Transverse colon (tissue), 4 donors: ENCODE results near the gene NCR2. TPM values are rescaled to one million over a fixed set of nuclear protein-coding genes. Genes with fewer than 3 reads are reported as not detected.

ENCODE experiments used
- DNase-seq: peaks from one replicate; pipeline ENCODE4 v3.0.0-alpha.2; 2019
- H3K27ac ChIP-seq, 4 donors: fragments of 200-600 bp; sonication (generic); 2 replicates each; pipeline ENCODE4 v1.5.1; 2016 to 2018; ENCODE audit warnings: inconsistent platforms in 4 of 4
- H3K27me3 ChIP-seq: fragments of 200-600 bp; sonication (generic); 2 replicates; pipeline ENCODE4 v1.5.1; 2017; ENCODE audit warnings: inconsistent platforms
- H3K36me3 ChIP-seq, 4 donors: fragments of 200-600 bp; sonication (generic); 2 replicates each; pipeline ENCODE4 v1.5.1; 2017 to 2019; ENCODE audit warnings: inconsistent platforms in 4 of 4
- H3K4me1 ChIP-seq, 4 donors: fragments of 200-600 bp; sonication (generic); 2 replicates each; pipeline ENCODE4 v1.5.1; 2017 to 2020; ENCODE audit warnings: inconsistent platforms in 4 of 4
- H3K4me3 ChIP-seq, 4 donors: fragments of 200-600 bp; sonication (generic); 1 replicate in 1 of 4; 2 replicates in 3 of 4; pipeline versions ENCODE4 v1.5.1 to v1.6.1; 2017 to 2019; ENCODE audit warnings: inconsistent platforms in 4 of 4
- H3K9me3 ChIP-seq, 2 donors: fragments of 200-600 bp; sonication (generic); 2 replicates each; pipeline ENCODE4 v1.5.1; 2017 to 2019; ENCODE audit warnings: inconsistent platforms in 2 of 2
- EP300 ChIP-seq: sonication (generic); formaldehyde crosslinking; IDR thresholded peaks from one replicate; pipeline ENCODE4 v1.6.1; 2017; ENCODE audit warnings: antibody characterized with exemption, low read depth
- POLR2A ChIP-seq: fragments of 450-650 bp; IDR thresholded peaks from one replicate; pipeline ENCODE4 v1.6.1; 2016; ENCODE audit warnings: antibody characterized with exemption, mild to moderate bottlenecking, moderate library complexity
- POLR2AphosphoS5 ChIP-seq, 3 donors: sonication (generic); formaldehyde crosslinking; IDR thresholded peaks; one replicate each; pipeline ENCODE4 v1.6.1; 2016; ENCODE audit warnings: antibody characterized with exemption in 3 of 3
- WGBS, 2 donors: methylation state at CpG; one replicate each; pipeline ENCODE4 v1.1.5; 2018; ENCODE audit warnings: low coverage in 1 of 2; 5-methylcytosine and 5-hydroxymethylcytosine counted together
- in situ Hi-C, 4 donors: fragments of 200-750 bp; cut with MboI; loops; one replicate each; pipeline versions ENCODE4 v1.15.0 to v1.15.1; 2017; ENCODE audit warnings: low sequenced_read_pairs in 3 of 4, low pct_ligation_motif_present in 1 of 4, low pct_unique_long_range_greater_than_20kb in 1 of 4
- intact Hi-C: fragments of 100-400 bp; cut with DNase I; formaldehyde crosslinking; loops from one replicate; pipeline ENCODE4 v1.15.1; 2023; ENCODE audit warnings: low total_unique reads
- total RNA-seq, 4 donors: library from RNA; depleted of rRNA; stranded (reverse); fragments of >200 nt; gene quantifications; one replicate each; pipeline ENCODE4 v1.1.0, GENCODE V29; 2016
- TF ChIP-seq, protein P1 (sequence below), 5 experiments: fragments of 200-600 bp in 3 of 5; fragments of 450-650 bp in 2 of 5; sonication (generic) in 3 of 5; IDR thresholded peaks; 1 replicate in 2 of 5; 2 replicates in 3 of 5; pipeline ENCODE4 v1.5.1; 2016 to 2017; ENCODE audit warnings: antibody characterized with exemption in 5 of 5, inconsistent platforms in 3 of 5, mild to moderate bottlenecking in 2 of 5, moderate library complexity in 1 of 5

NCR2 gene
- total RNA-seq, 4 donors from 2014 or later = not detected

DNA sequence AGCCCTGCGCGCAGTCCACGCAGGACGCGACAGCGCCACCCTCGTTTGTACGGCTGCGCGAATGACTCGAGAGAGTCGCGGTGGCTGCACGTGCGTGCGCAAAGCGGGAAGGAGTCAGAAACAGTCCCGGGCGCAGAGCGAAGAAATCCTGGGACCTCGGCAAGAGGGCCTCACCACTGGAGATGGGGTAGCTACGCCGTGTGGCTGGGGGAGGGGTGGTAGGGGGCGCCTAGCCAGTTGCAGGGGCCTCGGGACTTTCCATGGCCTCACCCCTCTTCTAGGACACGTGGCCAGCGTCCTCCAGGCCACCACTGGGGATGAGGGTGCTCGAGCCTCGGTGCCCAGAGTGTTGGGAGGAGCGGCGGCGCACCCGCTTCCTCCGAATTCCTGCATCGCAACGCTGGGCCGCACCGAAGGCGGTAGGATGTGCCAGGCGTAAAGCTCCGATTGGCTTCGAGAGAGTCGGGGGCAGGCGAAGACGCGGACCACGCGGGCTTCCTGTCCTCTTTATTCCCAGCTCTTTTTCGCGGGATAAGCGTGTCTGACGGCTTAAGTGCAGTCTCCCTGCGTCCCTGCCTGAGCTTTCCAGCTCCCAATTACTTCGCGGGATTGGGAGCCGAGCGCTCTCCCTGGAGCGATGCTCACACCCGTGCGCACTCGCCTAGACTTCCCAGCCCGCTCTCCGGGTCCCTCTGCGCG lies 38.7 kb downstream of the NCR2 start:
- no peaks in the 10 kb centered on the region for H3K9me3 ChIP-seq
- no peak overlapping the region for H3K27ac ChIP-seq
- no peak overlapping the region for H3K4me3 ChIP-seq
- H3K36me3 ChIP-seq = no peaks in the 10 kb centered on the region
- H3K27me3 ChIP-seq = peaks cover 94% of the 10 kb centered on the region
- 13% methylated on average over 65 of the region's 65 CpGs; no CpG with 5 or more reads in 1 of the 2 donors for WGBS, 2 donors
- TF ChIP-seq POLR2AphosphoS5 (IDR thresholded peaks at IDR 0.05) (no peak), EP300 (no peak), POLR2A (no peak)
- TF ChIP-seq, protein P1, sequence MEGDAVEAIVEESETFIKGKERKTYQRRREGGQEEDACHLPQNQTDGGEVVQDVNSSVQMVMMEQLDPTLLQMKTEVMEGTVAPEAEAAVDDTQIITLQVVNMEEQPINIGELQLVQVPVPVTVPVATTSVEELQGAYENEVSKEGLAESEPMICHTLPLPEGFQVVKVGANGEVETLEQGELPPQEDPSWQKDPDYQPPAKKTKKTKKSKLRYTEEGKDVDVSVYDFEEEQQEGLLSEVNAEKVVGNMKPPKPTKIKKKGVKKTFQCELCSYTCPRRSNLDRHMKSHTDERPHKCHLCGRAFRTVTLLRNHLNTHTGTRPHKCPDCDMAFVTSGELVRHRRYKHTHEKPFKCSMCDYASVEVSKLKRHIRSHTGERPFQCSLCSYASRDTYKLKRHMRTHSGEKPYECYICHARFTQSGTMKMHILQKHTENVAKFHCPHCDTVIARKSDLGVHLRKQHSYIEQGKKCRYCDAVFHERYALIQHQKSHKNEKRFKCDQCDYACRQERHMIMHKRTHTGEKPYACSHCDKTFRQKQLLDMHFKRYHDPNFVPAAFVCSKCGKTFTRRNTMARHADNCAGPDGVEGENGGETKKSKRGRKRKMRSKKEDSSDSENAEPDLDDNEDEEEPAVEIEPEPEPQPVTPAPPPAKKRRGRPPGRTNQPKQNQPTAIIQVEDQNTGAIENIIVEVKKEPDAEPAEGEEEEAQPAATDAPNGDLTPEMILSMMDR (IDR thresholded peaks at IDR 0.05) = no peak
- intact Hi-C loops = loop anchor here (5.0 kb wide), 1 partner anchor 218 kb away; no protein-coding TSS in a partner anchor
- peaks cover 10 to 38% (median 22%) of the 10 kb centered on the region in 4 donors for H3K4me1 ChIP-seq
- DNase-seq = no peak
- in situ Hi-C loops = loop anchor here in 2 of 4 donors (10.0 to 25.0 kb wide), 2 partner anchors 221 to 313 kb away; no protein-coding TSS in a partner anchor

- DNase-seq = no peak
- no peak overlapping the region for H3K27ac ChIP-seq
- H3K4me3 ChIP-seq = no peak overlapping the region
- no peaks in the 10 kb centered on the region for H3K36me3 ChIP-seq
- TF ChIP-seq, protein P1 (IDR thresholded peaks at IDR 0.05) = no peak
- TF ChIP-seq EP300 = no peak
- TF ChIP-seq POLR2AphosphoS5 (IDR thresholded peaks at IDR 0.05) = no peak
- TF ChIP-seq POLR2A = no peak
- in situ Hi-C loops = loop anchor here in 2 of 4 donors (10.0 to 25.0 kb wide), 2 partner anchors 220 to 312 kb away; no protein-coding TSS in a partner anchor
- intact Hi-C loops = loop anchor here (5.0 kb wide), 1 partner anchor 217 kb away; no protein-coding TSS in a partner anchor
- peaks cover 86% of the 10 kb centered on the region for H3K27me3 ChIP-seq
- H3K9me3 ChIP-seq = no peaks in the 10 kb centered on the region
- WGBS, 2 donors = 18 to 19% methylated on average over 4 to 46 of the region's 46 CpGs
- peaks cover 10 to 35% (median 21%) of the 10 kb centered on the region in 4 donors for H3K4me1 ChIP-seq
Observed at GRCh38 chr6:41374618-41375590, 39.5 kb downstream of the NCR2 start.

DNA sequence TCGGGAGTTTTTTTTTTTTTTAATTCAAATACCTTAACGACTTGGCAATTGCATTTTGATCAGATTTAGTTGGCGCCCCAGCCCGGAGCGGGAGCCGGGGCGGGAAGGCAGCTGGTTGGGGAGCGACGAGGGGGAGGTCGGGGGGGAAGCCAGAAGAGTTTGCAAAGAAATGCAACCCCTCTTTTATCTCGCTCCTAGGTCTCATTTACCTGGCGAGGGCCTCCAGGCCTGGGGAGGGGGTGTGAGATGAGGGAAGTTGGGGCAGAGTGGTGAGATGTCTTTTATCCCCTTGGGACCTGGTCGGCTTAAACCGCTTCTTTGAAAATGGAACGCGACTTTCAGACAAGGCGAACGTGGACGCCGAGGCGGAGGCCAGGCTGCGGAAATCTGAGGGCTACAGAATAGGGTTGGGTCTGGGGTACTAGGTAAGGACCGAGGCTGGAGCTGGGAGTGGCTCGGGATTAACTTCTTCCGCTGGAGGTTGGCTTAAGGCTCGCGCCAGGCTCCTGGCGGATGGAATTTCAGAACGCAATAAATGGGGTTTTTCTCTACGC lies 40.3 kb downstream of the NCR2 start:
- Histone ChIP-seq H3K4me1 (peaks cover 10 to 35% (median 21%) of the 10 kb centered on the region in 4 donors), H3K36me3 (no peaks in the 10 kb centered on the region), H3K27ac (no peak overlapping the region), H3K9me3 (no peaks in the 10 kb centered on the region), H3K27me3 (peaks cover 78% of the 10 kb centered on the region), H3K4me3 (no peak overlapping the region)
- WGBS, 2 donors = 15 to 22% methylated on average over 13 to 30 of the region's 30 CpGs
- no peak for DNase-seq
- no peak for TF ChIP-seq POLR2AphosphoS5 (IDR thresholded peaks at IDR 0.05)
- TF ChIP-seq, protein P1 (IDR thresholded peaks at IDR 0.05) = no peak
- TF ChIP-seq EP300 = no peak
- TF ChIP-seq POLR2A = no peak
- in situ Hi-C loops (loop anchor here in 1 of 4 donors (10.0 kb wide), 1 partner anchor 219 kb away; no protein-coding TSS in a partner anchor), intact Hi-C loops (no loop called here)
